Trophoblast cell (in vitro differentiated cells and primary cell): ENCODE results near the gene LRBA.
"Not testable (repeated sequence)": the region's sequence is repeated elsewhere in the genome, so short reads cannot be mapped to it uniquely, and the experiment has no call there.

ENCODE experiments used
- DNase-seq, 2 donors: peaks; one replicate each; pipeline ENCODE4 v3.0.0-alpha.2; 2016
- H2AFZ ChIP-seq: 2 replicates; pipeline ENCODE4 v1.6.1; 2013; ENCODE audit warnings: low read length, moderate library complexity, mild to moderate bottlenecking; ENCODE audit not compliant: insufficient read depth, poor library complexity
- H2AK5ac ChIP-seq: 2 replicates; pipeline ENCODE4 v1.6.1; 2013; ENCODE audit warnings: mild to moderate bottlenecking, low read length
- H2BK120ac ChIP-seq: 2 replicates; pipeline ENCODE4 v1.6.1; 2013; ENCODE audit warnings: low read length, mild to moderate bottlenecking, moderate library complexity; ENCODE audit not compliant: insufficient read depth, poor library complexity
- H2BK12ac ChIP-seq: 2 replicates; pipeline ENCODE4 v1.6.1; 2013; ENCODE audit warnings: mild to moderate bottlenecking, low read length, moderate library complexity
- H2BK5ac ChIP-seq: 2 replicates; pipeline ENCODE4 v1.6.1; 2013; ENCODE audit warnings: low read length, low read depth, moderate library complexity, mild to moderate bottlenecking; ENCODE audit not compliant: poor library complexity
- H3K14ac ChIP-seq: 2 replicates; pipeline ENCODE4 v1.6.1; 2013; ENCODE audit warnings: mild to moderate bottlenecking, low read length
- H3K18ac ChIP-seq: 2 replicates; pipeline ENCODE4 v1.6.1; 2013; ENCODE audit warnings: mild to moderate bottlenecking, low read length
- H3K23ac ChIP-seq: 2 replicates; pipeline ENCODE4 v1.6.1; 2013; ENCODE audit warnings: low read length
- H3K27ac ChIP-seq: 2 replicates; pipeline ENCODE4 v1.5.1; 2013; ENCODE audit warnings: low read depth, mild to moderate bottlenecking, inconsistent platforms, low read length, moderate library complexity
- H3K27me3 ChIP-seq: 2 replicates; pipeline ENCODE4 v1.6.1; 2013; ENCODE audit warnings: inconsistent platforms, mild to moderate bottlenecking, low read length, moderate library complexity; ENCODE audit not compliant: insufficient read depth
- H3K36me3 ChIP-seq, 2 experiments: 1 replicate in 1 of 2; 2 replicates in 1 of 2; pipeline ENCODE4 v1.6.1; 2013; ENCODE audit warnings: low read length in 2 of 2, mild to moderate bottlenecking in 2 of 2, moderate library complexity in 1 of 2; ENCODE audit not compliant: insufficient read depth in 2 of 2, control insufficient read depth in 1 of 2
- H3K4ac ChIP-seq: 2 replicates; pipeline ENCODE4 v1.6.1; 2013; ENCODE audit warnings: low read depth, mild to moderate bottlenecking, low read length, moderate library complexity
- H3K4me1 ChIP-seq, 2 experiments: 1 replicate in 1 of 2; 2 replicates in 1 of 2; pipeline ENCODE4 v1.6.1; 2013; ENCODE audit warnings: low read length in 2 of 2, mild to moderate bottlenecking in 2 of 2, moderate library complexity in 1 of 2; ENCODE audit not compliant: insufficient read depth in 2 of 2, control insufficient read depth in 1 of 2
- H3K4me2 ChIP-seq: 2 replicates; pipeline ENCODE4 v1.6.1; 2013; ENCODE audit warnings: inconsistent platforms, mild to moderate bottlenecking, low read length, moderate library complexity
- H3K4me3 ChIP-seq: 2 replicates; pipeline ENCODE4 v1.5.1; 2013; ENCODE audit warnings: mild to moderate bottlenecking, low read depth, low read length, inconsistent platforms
- H3K79me1 ChIP-seq: one replicate; pipeline ENCODE4 v1.6.1; 2013; ENCODE audit warnings: low read length
- H3K79me2 ChIP-seq: 2 replicates; pipeline ENCODE4 v1.6.1; 2013; ENCODE audit warnings: low read length, mild to moderate bottlenecking; ENCODE audit not compliant: control insufficient read depth, insufficient read depth, poor library complexity
- H3K9ac ChIP-seq: 2 replicates; pipeline ENCODE4 v1.6.1; 2013; ENCODE audit warnings: mild to moderate bottlenecking, low read length
- H3K9me3 ChIP-seq: 2 replicates; pipeline ENCODE4 v1.6.1; 2013; ENCODE audit warnings: low read depth, mild to moderate bottlenecking, control low read depth, inconsistent platforms, low read length; ENCODE audit not compliant: insufficient read depth
- H4K12ac ChIP-seq: 2 replicates; pipeline ENCODE4 v1.6.1; 2013; ENCODE audit warnings: low read depth, mild to moderate bottlenecking, low read length, moderate library complexity
- H4K8ac ChIP-seq: 2 replicates; pipeline ENCODE4 v1.6.1; 2013; ENCODE audit warnings: low read depth, mild to moderate bottlenecking, low read length, moderate library complexity
- H4K91ac ChIP-seq: one replicate; pipeline ENCODE4 v1.6.1; 2013; ENCODE audit warnings: low read depth, mild to moderate bottlenecking, low read length, moderate library complexity
- WGBS: extraction: QIAGEN DNeasy Blood & Tissue Kit; methylation state at CpG from one replicate; pipeline ENCODE4 v1.1.7; 2013; ENCODE audit warnings: missing lambda C conversion rate; ENCODE audit not compliant: insufficient read length, insufficient coverage; ENCODE audit errors: extremely low coverage; 5-methylcytosine and 5-hydroxymethylcytosine counted together

LRBA gene

DNA sequence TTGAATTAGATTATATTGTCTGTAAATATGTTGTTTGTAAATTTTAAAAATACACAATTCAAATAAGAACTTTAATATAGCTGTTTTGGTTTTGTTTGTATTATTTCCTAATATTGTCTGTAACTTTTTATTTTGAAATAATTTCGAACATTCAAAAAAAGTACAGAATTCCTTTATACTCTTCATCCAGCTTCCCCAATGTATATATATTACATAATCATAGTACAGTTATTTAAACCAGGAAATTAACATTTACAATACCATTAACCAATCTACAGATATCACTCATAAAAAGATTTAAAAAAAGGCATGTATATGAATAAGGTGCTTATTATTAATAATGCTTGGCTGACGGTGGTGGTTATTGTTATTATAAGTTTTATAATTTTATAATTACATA lies 84.1 kb downstream of the LRBA start:
- no peak overlapping the region for H2BK5ac ChIP-seq
- no peaks in the 10 kb centered on the region for H3K79me2 ChIP-seq
- no peaks in the 10 kb centered on the region for H3K27me3 ChIP-seq
- H3K23ac ChIP-seq: no peak overlapping the region
- H2AFZ ChIP-seq: no peak overlapping the region
- no peak overlapping the region for H3K14ac ChIP-seq
- no peak overlapping the region for H4K12ac ChIP-seq
- no peak overlapping the region for H3K9ac ChIP-seq
- H3K27ac ChIP-seq: no peak overlapping the region
- H3K18ac ChIP-seq: no peak overlapping the region
- no peaks in the 10 kb centered on the region for H3K79me1 ChIP-seq
- no CpG with 5 or more reads among the region's 2 CpGs for WGBS
- no peak overlapping the region for H3K4me3 ChIP-seq
- no peaks in the 10 kb centered on the region for H3K9me3 ChIP-seq
- DNase-seq: no peak
- H4K91ac ChIP-seq: no peak overlapping the region
- H3K4me1 ChIP-seq: no peaks in the 10 kb centered on the region
- no peaks in the 10 kb centered on the region for H3K36me3 ChIP-seq
- no peak overlapping the region for H2AK5ac ChIP-seq
- no peak overlapping the region for H2BK120ac ChIP-seq
- H4K8ac ChIP-seq: no peak overlapping the region
- H3K4ac ChIP-seq: no peak overlapping the region
- H2BK12ac ChIP-seq: no peak overlapping the region
- no peak overlapping the region for H3K4me2 ChIP-seq

DNA sequence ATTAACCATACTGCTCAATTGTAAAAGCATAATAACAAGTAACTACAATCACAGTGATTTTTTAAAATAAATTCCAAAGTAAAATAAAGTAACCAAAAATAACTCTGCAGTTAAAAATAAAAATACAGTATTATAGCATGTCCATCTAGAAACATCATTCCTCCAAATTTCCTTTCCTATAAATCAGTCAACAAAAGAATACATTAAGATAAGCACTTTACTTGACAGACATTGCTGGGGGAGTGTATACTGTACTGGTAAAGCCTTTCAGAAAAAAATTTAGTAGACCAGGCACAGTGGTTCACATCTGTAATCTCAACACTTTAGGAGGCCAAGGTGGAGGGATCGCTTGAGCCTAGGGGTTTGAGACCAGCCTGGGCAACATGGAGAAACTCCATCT lies 91.1 kb downstream of the LRBA start:
- Histone ChIP-seq H3K27me3 (no peaks in the 10 kb centered on the region), H3K4me2 (no peak overlapping the region), H3K79me1 (no peaks in the 10 kb centered on the region), H3K4me1 (no peaks in the 10 kb centered on the region), H2AFZ (no peak overlapping the region), H3K23ac (no peak overlapping the region), H3K4me3 (no peak overlapping the region), H3K79me2 (no peaks in the 10 kb centered on the region), H3K36me3 (peaks cover 0 to 2% of the 10 kb centered on the region in 2 experiments), H4K12ac (no peak overlapping the region), H3K18ac (no peak overlapping the region), H4K91ac (no peak overlapping the region), H4K8ac (no peak overlapping the region), H3K9me3 (no peaks in the 10 kb centered on the region), H2AK5ac (no peak overlapping the region), H3K14ac (no peak overlapping the region), H3K27ac (no peak overlapping the region), H3K4ac (no peak overlapping the region), H2BK12ac (no peak overlapping the region), H2BK5ac (no peak overlapping the region), H3K9ac (no peak overlapping the region), H2BK120ac (no peak overlapping the region)
- WGBS: no CpG with 5 or more reads among the region's 1 CpG
- no peak for DNase-seq

DNA sequence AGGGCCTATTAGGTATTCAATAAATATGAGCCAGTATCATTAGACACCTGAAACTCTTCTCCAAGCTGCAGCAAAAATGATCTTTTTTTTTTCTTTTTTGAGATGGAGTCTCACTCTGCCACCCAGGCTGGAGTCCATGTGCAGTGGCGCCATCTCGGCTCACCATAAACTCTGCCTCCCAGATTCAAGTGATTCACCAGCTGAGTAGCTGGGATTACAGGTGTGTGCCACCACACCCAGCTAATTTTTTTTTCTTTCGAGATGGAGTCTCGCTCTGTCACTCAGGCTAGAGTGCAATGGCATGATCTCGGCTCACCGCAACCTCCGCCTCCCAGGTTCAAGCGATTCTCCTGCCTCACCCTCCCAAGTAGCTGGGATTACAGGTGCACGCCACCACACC lies 93.6 kb downstream of the LRBA start:
- no CpG with 5 or more reads among the region's 9 CpGs for whole genome bisulfite sequencing
- H2BK120ac ChIP-seq, H2AFZ ChIP-seq, H4K12ac ChIP-seq, H3K18ac ChIP-seq, H3K36me3 ChIP-seq, H3K4me2 ChIP-seq, H3K4me3 ChIP-seq, H3K4me1 ChIP-seq, H3K79me2 ChIP-seq, H3K23ac ChIP-seq, H3K4ac ChIP-seq, H3K27me3 ChIP-seq, H2BK12ac ChIP-seq, H2BK5ac ChIP-seq, H3K14ac ChIP-seq, H3K79me1 ChIP-seq, DNase-seq, H3K9ac ChIP-seq, H4K91ac ChIP-seq, H3K27ac ChIP-seq, H2AK5ac ChIP-seq, H3K9me3 ChIP-seq, H4K8ac ChIP-seq: not testable (repeated sequence)

DNA sequence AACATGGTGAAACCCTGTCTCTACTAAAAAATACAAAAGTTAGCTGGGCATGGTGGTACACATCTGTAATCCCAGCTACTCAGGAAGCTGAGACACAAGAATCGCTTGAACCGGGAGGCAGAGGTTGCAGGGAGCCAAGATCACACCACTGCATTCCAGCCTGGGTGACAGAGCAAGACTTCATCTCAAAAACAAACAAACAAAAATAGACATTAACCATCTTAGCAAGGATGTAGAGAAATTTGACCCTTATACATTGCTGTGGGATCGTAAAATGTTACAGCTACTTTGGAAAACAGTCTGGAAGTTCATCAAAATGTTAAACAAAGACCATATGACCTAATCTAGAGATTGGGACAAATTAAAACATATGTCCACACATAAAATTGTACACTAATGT lies 96.5 kb downstream of the LRBA start:
- not testable (repeated sequence) for H3K18ac ChIP-seq, H2BK12ac ChIP-seq, H3K36me3 ChIP-seq, H3K79me1 ChIP-seq, H3K14ac ChIP-seq, H2BK5ac ChIP-seq, H3K4ac ChIP-seq, H3K23ac ChIP-seq, H2AK5ac ChIP-seq, H3K4me2 ChIP-seq, H2AFZ ChIP-seq, H3K4me1 ChIP-seq, H3K9ac ChIP-seq, H4K8ac ChIP-seq, H3K9me3 ChIP-seq, H3K79me2 ChIP-seq, H3K4me3 ChIP-seq, DNase-seq, H3K27ac ChIP-seq, H3K27me3 ChIP-seq, H4K91ac ChIP-seq, H4K12ac ChIP-seq, H2BK120ac ChIP-seq
- no CpG with 5 or more reads among the region's 3 CpGs for WGBS
